Ascending aorta (tissue), 2 donors: ENCODE measurements around the gene COL28A1. TPM values are rescaled to one million over a fixed set of nuclear protein-coding genes. Genes with fewer than 3 reads are reported as not detected.

Source experiments
- DNase-seq, 2 donors: peaks; one replicate each; pipeline ENCODE4 v3.0.0-alpha.2; 2019; ENCODE audit warnings: low spot score in 2 of 2
- H3K27ac ChIP-seq, 2 donors: fragments of 200-600 bp; sonication (generic); one replicate each; pipeline ENCODE4 v1.5.1; 2016 to 2017; ENCODE audit warnings: mild to moderate bottlenecking in 1 of 2
- H3K27me3 ChIP-seq: fragments of 200-600 bp; sonication (generic); one replicate; pipeline ENCODE4 v1.5.1; 2017
- H3K36me3 ChIP-seq, 2 donors: fragments of 200-600 bp; sonication (generic); one replicate each; pipeline ENCODE4 v1.5.1; 2016
- H3K4me1 ChIP-seq, 2 donors: fragments of 200-600 bp; sonication (generic); one replicate each; pipeline ENCODE4 v1.5.1; 2016 to 2017; ENCODE audit warnings: mild to moderate bottlenecking in 1 of 2
- H3K4me3 ChIP-seq, 2 donors: fragments of 200-600 bp; sonication (generic); one replicate each; pipeline ENCODE4 v1.5.1; 2016 to 2017; ENCODE audit warnings: mild to moderate bottlenecking in 1 of 2
- H3K9me3 ChIP-seq, 2 donors: fragments of 200-600 bp; sonication (generic); one replicate each; pipeline ENCODE4 v1.5.1; 2016
- intact Hi-C: fragments of 100-400 bp; cut with DNase I; formaldehyde crosslinking; loops from one replicate; pipeline ENCODE4 v1.15.1; 2023
- total RNA-seq: library from RNA; depleted of rRNA; stranded (reverse); fragments of >200 nt; gene quantifications from one replicate; pipeline ENCODE4 v1.1.0, GENCODE V29; 2016
- TF ChIP-seq, protein P1 (sequence below), 3 experiments: fragments of 200-600 bp in 2 of 3; fragments of 450-650 bp in 1 of 3; sonication (generic) in 2 of 3; IDR thresholded peaks; one replicate each; pipeline ENCODE4 v1.5.1; 2016 to 2019; ENCODE audit warnings: antibody characterized with exemption in 3 of 3, mild to moderate bottlenecking in 1 of 3, moderate library complexity in 1 of 3

COL28A1 gene
- total RNA-seq, 1 donor from 2014 or later: 0.11 TPM

DNA sequence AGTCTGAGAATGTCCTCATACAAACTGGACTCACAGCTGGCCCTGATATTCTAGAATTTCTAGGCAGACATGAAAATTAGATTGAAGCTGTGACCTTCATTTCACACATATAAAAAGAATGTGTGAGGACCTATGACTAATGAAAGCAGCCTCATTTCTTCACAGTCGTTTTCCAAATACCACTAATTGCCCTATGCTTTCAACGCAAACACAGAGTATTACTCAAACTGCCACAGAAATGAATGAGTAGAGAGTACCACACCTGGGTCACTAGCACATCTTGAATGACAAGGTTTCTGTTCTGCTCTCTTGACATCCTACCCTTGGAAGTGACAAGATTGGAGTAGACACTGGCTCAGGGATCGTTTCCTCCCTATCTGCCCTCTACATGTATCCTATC is 211.0 kb downstream of the COL28A1 start:
- intact Hi-C loops: no loop called here
- no peak for DNase-seq
- TF ChIP-seq, protein P1, sequence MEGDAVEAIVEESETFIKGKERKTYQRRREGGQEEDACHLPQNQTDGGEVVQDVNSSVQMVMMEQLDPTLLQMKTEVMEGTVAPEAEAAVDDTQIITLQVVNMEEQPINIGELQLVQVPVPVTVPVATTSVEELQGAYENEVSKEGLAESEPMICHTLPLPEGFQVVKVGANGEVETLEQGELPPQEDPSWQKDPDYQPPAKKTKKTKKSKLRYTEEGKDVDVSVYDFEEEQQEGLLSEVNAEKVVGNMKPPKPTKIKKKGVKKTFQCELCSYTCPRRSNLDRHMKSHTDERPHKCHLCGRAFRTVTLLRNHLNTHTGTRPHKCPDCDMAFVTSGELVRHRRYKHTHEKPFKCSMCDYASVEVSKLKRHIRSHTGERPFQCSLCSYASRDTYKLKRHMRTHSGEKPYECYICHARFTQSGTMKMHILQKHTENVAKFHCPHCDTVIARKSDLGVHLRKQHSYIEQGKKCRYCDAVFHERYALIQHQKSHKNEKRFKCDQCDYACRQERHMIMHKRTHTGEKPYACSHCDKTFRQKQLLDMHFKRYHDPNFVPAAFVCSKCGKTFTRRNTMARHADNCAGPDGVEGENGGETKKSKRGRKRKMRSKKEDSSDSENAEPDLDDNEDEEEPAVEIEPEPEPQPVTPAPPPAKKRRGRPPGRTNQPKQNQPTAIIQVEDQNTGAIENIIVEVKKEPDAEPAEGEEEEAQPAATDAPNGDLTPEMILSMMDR (IDR thresholded peaks at IDR 0.05): no peak
- Histone ChIP-seq H3K4me3 (no peak overlapping the region), H3K36me3 (no peaks in the 10 kb centered on the region), H3K4me1 (no peaks in the 10 kb centered on the region), H3K27ac (no peak overlapping the region), H3K9me3 (no peaks in the 10 kb centered on the region), H3K27me3 (no peaks in the 10 kb centered on the region)

DNA sequence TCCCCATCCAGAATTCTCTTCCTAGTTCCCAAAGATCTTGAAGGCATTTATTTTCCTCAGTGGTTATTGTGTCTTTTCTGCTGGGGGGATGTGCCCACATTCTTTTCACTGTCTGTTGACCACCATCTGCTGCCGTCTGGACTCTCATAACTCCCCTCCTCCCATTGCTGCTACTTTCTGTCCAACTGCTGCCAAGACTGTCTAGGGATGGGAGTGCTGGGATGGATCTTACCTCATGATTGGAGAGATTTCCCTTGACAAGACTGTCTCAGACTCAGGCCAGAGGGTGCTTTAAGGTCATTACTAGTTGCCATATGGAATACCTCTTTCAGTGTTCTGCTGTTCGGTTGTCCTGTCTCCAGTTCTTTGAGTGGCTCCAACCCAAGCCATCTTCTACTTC is 211.8 kb downstream of the COL28A1 start:
- Histone ChIP-seq H3K4me1 (no peaks in the 10 kb centered on the region), H3K27ac (no peak overlapping the region), H3K9me3 (no peaks in the 10 kb centered on the region), H3K4me3 (no peak overlapping the region), H3K36me3 (no peaks in the 10 kb centered on the region), H3K27me3 (no peaks in the 10 kb centered on the region)
- intact Hi-C loops: no loop called here
- TF ChIP-seq, protein P1 (IDR thresholded peaks at IDR 0.05): no peak
- DNase-seq: no peak

DNA sequence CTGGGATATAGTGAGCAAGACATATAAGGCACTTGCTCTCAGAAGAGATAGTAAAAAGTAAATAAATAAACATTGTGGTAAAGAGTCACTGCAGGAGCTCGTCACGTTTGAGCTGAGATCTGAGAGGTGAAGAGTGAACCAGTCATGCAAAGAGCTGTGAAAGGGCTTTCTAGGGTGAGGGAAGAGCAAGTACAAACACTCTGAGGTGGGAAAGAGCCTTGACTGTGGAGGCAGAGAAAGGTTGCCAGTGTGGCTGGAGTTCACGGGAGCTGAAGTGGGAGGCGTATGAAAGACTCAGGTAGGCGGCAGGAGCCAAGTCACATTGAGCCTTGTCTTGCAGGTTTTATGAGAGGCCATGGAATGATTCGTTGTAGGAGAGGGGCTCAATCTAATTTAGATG is 212.3 kb downstream of the COL28A1 start:
- H3K4me3 ChIP-seq: no peak overlapping the region
- TF ChIP-seq, protein P1 (IDR thresholded peaks at IDR 0.05): no peak
- no peak for DNase-seq
- no peaks in the 10 kb centered on the region for H3K4me1 ChIP-seq
- intact Hi-C loops: no loop called here
- H3K27me3 ChIP-seq: no peaks in the 10 kb centered on the region
- H3K27ac ChIP-seq: no peak overlapping the region
- no peaks in the 10 kb centered on the region for H3K36me3 ChIP-seq
- H3K9me3 ChIP-seq: no peaks in the 10 kb centered on the region

DNA sequence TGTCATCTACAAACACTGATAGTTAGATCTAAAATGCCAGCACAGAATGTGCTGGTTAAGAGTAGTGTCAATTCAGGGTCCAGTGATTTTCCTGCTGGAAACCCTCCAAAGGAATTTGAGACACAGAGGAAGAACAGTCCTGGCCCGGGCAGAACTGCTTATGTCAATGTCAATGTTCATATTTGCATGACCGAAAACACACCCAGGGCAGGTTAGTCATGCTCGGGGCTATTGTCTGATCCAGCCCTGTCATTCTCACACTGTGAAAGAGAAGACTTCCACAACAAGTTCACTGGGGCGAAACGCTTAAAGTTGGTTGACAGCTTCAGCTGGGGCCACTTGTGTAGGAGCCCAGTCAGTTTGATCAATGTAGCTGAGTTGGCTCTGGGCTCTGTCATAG is 214.0 kb downstream of the COL28A1 start:
- DNase-seq: no peak
- Histone ChIP-seq H3K9me3 (no peaks in the 10 kb centered on the region), H3K27ac (no peak overlapping the region), H3K27me3 (no peaks in the 10 kb centered on the region), H3K36me3 (no peaks in the 10 kb centered on the region), H3K4me3 (no peak overlapping the region), H3K4me1 (no peaks in the 10 kb centered on the region)
- intact Hi-C loops: no loop called here
- TF ChIP-seq, protein P1 (IDR thresholded peaks at IDR 0.05): no peak

DNA sequence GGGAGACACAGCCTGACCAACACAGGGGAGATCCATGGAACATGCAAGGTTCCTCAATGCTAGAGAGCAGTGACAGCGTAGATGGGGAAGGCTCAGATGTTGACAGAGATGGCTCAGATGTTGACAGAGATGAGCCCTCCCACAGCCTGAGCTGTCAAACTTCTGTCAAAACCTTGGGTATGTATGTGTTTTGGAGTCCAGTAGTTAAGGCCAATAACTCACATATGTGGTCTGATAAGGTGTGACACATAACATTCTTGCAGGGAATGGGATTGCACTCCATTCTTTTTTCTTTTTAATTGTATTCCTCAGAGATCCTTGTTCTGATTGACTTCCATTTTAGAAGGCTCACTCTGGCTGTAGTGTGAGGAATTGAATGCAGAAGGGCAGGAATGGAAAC is 217.1 kb downstream of the COL28A1 start:
- no peak for DNase-seq
- intact Hi-C loops: no loop called here
- TF ChIP-seq, protein P1 (IDR thresholded peaks at IDR 0.05): no peak

DNA sequence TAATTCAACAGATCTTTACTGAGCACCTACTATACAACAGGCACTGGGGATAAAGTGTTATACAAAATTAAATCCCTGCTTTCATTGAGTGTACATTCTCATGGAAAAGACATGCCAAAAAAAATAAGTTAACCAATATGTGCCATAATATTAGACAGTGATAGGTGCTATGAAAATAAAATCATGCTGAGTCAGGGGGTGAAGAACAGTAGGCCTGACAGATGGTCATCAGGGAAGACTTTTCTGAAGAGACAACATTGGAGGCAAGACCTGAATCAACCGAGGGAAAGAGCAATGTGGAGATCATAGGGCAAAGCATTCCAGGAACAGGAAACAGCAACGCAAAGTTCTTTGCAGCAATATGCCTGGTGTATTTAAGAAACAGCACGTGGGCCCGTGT is 217.8 kb downstream of the COL28A1 start:
- H3K36me3 ChIP-seq: no peaks in the 10 kb centered on the region
- no peak for DNase-seq
- H3K27me3 ChIP-seq: no peaks in the 10 kb centered on the region
- H3K4me1 ChIP-seq: no peaks in the 10 kb centered on the region
- H3K9me3 ChIP-seq: no peaks in the 10 kb centered on the region
- no peak overlapping the region for H3K27ac ChIP-seq
- TF ChIP-seq, protein P1 (IDR thresholded peaks at IDR 0.05): no peak
- H3K4me3 ChIP-seq: no peak overlapping the region
- intact Hi-C loops: no loop called here

More for the DNA sequence above, 217.1 kb downstream of the COL28A1 start:
- H3K27ac ChIP-seq: no peak overlapping the region
- H3K4me3 ChIP-seq: no peak overlapping the region
- H3K27me3 ChIP-seq: no peaks in the 10 kb centered on the region
- H3K36me3 ChIP-seq: no peaks in the 10 kb centered on the region
- no peaks in the 10 kb centered on the region for H3K4me1 ChIP-seq
- H3K9me3 ChIP-seq: no peaks in the 10 kb centered on the region
